Measurements from ENCODE around the gene SH3D19. TPM values are rescaled to one million over a fixed set of nuclear protein-coding genes. Genes with fewer than 3 reads are reported as not detected.
A peak's percentile ranks its signal among the peaks of the same experiment; 100 is the strongest.

SH3D19 gene
- total and polyA plus RNA-seq, 2 of the 4 experiments (the other 2 are of a cell fraction) = 14.4 to 27.2 TPM

DNA sequence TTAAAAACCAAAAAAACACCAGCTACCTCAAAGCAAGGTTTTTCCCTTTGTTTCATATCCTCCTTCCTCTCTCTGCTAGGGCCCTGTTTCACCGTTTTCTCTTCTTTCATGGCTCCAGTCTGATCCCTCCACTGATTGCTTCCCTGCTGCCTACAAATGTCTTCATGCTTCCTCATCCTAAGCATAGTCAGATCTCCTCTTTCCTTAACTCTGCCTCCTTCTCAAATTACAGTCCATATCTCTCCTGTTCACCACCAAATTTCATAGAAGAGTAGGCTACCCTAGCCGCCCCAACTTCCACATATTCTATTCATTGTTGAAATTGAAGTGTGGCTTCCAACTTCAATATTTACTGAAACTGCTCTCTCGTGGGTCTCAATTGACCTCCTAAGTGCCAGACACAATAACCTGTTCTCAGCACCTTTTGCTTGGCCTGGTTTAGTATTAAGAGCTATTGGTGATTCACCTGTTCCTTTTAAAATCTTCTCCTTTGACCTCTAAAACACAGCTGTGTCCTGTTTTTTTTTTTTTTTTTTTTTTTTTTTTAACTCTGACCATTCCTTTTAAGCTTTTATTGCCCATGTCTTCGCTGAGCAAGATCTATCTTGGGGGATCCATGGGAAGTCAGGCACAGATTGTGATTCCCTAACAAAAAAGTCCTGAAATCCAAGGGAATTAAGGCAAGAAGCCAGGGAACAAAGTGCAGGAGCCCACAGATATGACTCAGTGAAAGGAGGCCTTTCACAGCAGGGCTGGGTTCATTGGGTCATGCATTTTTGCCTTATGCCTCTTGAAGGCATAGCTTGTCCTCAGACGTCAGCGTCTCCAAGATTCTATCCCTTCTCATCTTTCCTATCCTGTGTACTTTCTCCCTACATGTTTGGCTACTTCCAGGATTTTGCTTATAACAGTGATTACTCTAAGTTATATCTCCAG, 140.6 kb downstream of the SH3D19 start:
- no peak overlapping the region for H3K4me2 ChIP-seq (ENCODE audit: low read depth, low read length)
- H3K9ac ChIP-seq (ENCODE audit: low read depth, low read length) = no peak overlapping the region
- no peak overlapping the region for H2AFZ ChIP-seq (replicated peaks; ENCODE audit: low read length, poor library complexity)
- H3K18ac ChIP-seq (ENCODE audit: low read depth, low read length) = no peak overlapping the region; the same call in 1 of the 2 replicates
- 44% methylated on average over 1 of the region's 6 CpGs; no CpG with 5 or more reads in 1 of the 2 experiments for WGBS, 2 experiments (ENCODE audit: extremely low coverage in 2 of 2, insufficient read length in 1 of 2)
- ATAC-seq (ENCODE audit: low read depth) (peak; percentile 96), DNase-seq (peak; percentile 89)
- no peak overlapping the region for H3K23ac ChIP-seq (ENCODE audit: low read depth, low read length)
- H2AK5ac ChIP-seq (ENCODE audit: low read depth, low read length) = no peak overlapping the region
- H3K9me3 ChIP-seq (ENCODE audit: control insufficient read depth, insufficient read depth, low read length) = no peaks in the 10 kb centered on the region
- no peaks in the 10 kb centered on the region; the same call in 1 of the 2 replicates for H3K9me1 ChIP-seq (ENCODE audit: insufficient read depth, low read length)
- no peak overlapping the region for H3K4ac ChIP-seq (ENCODE audit: low read depth, low read length)
- H2BK120ac ChIP-seq (ENCODE audit: low read depth, low read length) = 0 out of 2 replicates have a peak overlapping the region, but pooled peaks have one; percentile 21
- H3K36me3 ChIP-seq (ENCODE audit: control insufficient read depth, insufficient read depth, low read length) = no peaks in the 10 kb centered on the region
- no peaks in the 10 kb centered on the region for H3K79me1 ChIP-seq (ENCODE audit: low read depth in 1 of 2, low read length in 2 of 2)
- intact Hi-C loops (cut with micrococcal nuclease) = no loop called here
- ChIA-PET POLR2A (ENCODE audit: unreplicated experiment) (no interaction called here), CTCF (interaction anchor here (0.6 to 1.3 kb wide), 4 partner anchors 11 to 110 kb away, joined by 3 to 4 read pairs (median 3); no protein-coding TSS in a partner anchor)
- no peak overlapping the region for H4K8ac ChIP-seq (ENCODE audit: low read depth in 2 of 2, low read length in 2 of 2)
- H2BK15ac ChIP-seq (ENCODE audit: low read depth, low read length) = no peak overlapping the region; the same call in 2 of the 3 replicates
- BruUV-seq (replicated peaks) = no TSS peak
- H3K4me1 ChIP-seq (ENCODE audit: control insufficient read depth, insufficient read depth, low read length) = peaks cover 1% of the 10 kb centered on the region; the same call in 1 of the 2 replicates
- H2BK5ac ChIP-seq (ENCODE audit: low read depth, low read length, poor library complexity, severe bottlenecking) = peak overlapping the region; percentile 42
- in situ Hi-C loops (cut with MboI; ENCODE audit: low sequenced_read_pairs) = no loop called here
- TF ChIP-seq, protein P1, sequence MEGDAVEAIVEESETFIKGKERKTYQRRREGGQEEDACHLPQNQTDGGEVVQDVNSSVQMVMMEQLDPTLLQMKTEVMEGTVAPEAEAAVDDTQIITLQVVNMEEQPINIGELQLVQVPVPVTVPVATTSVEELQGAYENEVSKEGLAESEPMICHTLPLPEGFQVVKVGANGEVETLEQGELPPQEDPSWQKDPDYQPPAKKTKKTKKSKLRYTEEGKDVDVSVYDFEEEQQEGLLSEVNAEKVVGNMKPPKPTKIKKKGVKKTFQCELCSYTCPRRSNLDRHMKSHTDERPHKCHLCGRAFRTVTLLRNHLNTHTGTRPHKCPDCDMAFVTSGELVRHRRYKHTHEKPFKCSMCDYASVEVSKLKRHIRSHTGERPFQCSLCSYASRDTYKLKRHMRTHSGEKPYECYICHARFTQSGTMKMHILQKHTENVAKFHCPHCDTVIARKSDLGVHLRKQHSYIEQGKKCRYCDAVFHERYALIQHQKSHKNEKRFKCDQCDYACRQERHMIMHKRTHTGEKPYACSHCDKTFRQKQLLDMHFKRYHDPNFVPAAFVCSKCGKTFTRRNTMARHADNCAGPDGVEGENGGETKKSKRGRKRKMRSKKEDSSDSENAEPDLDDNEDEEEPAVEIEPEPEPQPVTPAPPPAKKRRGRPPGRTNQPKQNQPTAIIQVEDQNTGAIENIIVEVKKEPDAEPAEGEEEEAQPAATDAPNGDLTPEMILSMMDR (conservative IDR thresholded peaks at IDR 0.05; ENCODE audit: low read depth, low read length) = no peak
- peak; percentile 22; the same call in 1 of the 2 replicates for TF ChIP-seq FOS (IDR thresholded peaks at IDR 0.05; ENCODE audit: low read depth, low read length)
- 0 out of 2 replicates have a peak, but pooled peaks have one; percentile 8 for TF ChIP-seq NFE2L2 (IDR thresholded peaks at IDR 0.05; ENCODE audit: low read depth, low read length)
- TF ChIP-seq MAFK (IDR thresholded peaks at IDR 0.05; ENCODE audit: low read depth, low read length) = 0 out of 2 replicates have a peak, but pooled peaks have one; percentile 4
- no peaks in the 10 kb centered on the region for H3K27me3 ChIP-seq (ENCODE audit: control insufficient read depth, insufficient read depth, low read length)
- no peak overlapping the region for H3K4me3 ChIP-seq (ENCODE audit: insufficient read depth, low read depth, low read length)
- H3K27ac ChIP-seq (ENCODE audit: insufficient read depth, low read length) = no peak overlapping the region
- dilution Hi-C loops (cut with HindIII; ENCODE audit: low sequenced_read_pairs, unreplicated experiment) = no loop called here
- no peak overlapping the region for H2BK20ac ChIP-seq (ENCODE audit: low read depth, low read length)
- H4K5ac ChIP-seq (ENCODE audit: low read depth, low read length) = no peak overlapping the region
- no peak overlapping the region; the same call in 1 of the 2 replicates for H4K91ac ChIP-seq (ENCODE audit: insufficient read depth, low read depth, low read length)
- no peak overlapping the region for H3K14ac ChIP-seq (replicated peaks; ENCODE audit: low read depth, low read length)
- H4K20me1 ChIP-seq (ENCODE audit: insufficient read depth, low read length) = no peaks in the 10 kb centered on the region
- no peak overlapping the region for H2AK9ac ChIP-seq (replicated peaks; ENCODE audit: low read depth, low read length, poor library complexity)
- no peak overlapping the region for H3K56ac ChIP-seq (ENCODE audit: extremely low read depth, insufficient read depth, low read length)
